Measurements from ENCODE around the gene TBC1D9B. TPM values are rescaled to one million over a fixed set of nuclear protein-coding genes. Genes with fewer than 3 reads are reported as not detected.

TBC1D9B gene
- total RNA-seq, 1 donor from 2014 or later: 32.9 TPM

DNA sequence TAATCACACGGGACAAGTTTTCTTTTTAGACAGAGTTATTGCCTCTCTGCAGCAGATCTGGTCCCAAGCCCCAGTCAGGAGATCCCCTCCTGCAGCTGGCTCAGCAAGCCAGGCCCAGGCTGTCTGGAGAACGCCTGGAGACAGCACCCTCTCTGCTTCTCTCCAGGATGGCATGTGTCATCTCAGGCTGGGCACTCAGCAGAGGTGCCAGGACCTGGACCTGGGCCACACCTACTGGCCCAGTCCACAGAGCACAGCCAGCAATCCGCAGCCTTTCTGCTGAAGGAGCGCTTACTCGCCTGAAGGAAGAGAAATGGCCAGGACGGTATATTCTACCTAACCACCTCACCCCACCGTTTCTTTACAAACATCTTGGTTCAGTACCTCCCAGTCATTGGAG is 4.7 kb upstream of the TBC1D9B start:
- H3K27me3 ChIP-seq (ENCODE audit: control insufficient read depth in 3 of 3, insufficient read depth in 3 of 3, low read length in 3 of 3): peaks cover 0 to 5% (median 0%) of the 10 kb centered on the region in 3 donors
- peaks cover 6 to 38% (median 20%) of the 10 kb centered on the region in 3 donors for H3K4me1 ChIP-seq (ENCODE audit: control insufficient read depth in 3 of 3, insufficient read depth in 3 of 3, low read length in 3 of 3)
- H3K9me3 ChIP-seq (ENCODE audit: control insufficient read depth in 3 of 3, low read length in 3 of 3): no peaks in the 10 kb centered on the region
- peak overlapping the region in 2 of 3 donors; percentile 33 to 53 for H3K9ac ChIP-seq (ENCODE audit: low read depth in 1 of 3, low read length in 3 of 3)
- H3K27ac ChIP-seq (ENCODE audit: low read depth, low read length): peak overlapping the region; percentile 47
- no peak overlapping the region for H3K4me3 ChIP-seq (ENCODE audit: low read length in 3 of 3)
- no peaks in the 10 kb centered on the region for H3K36me3 ChIP-seq (ENCODE audit: control insufficient read depth in 3 of 3, insufficient read depth in 3 of 3, low read length in 3 of 3)

DNA sequence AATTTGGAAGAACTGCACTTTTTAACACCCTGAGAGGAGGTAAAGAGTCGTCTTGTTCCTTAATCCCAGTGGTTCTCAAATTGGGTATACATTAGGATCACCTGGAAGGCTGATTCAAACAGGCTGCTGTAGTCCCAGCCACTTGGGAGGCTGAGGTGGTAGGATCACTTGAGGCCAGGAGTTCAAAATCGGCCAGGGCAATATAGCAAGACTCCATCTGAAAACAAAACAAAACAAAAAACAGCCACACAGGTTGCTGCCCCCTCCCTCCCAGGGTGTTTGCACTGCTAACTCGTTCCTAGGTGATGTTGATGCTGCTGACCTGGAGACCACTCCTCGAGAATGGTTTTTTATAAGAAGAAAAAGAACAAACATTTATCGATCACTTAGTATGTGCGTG is 1.5 kb upstream of the TBC1D9B start:
- Histone ChIP-seq H3K36me3 (ENCODE audit: control insufficient read depth in 3 of 3, insufficient read depth in 3 of 3, low read length in 3 of 3) (peaks cover 0 to 7% (median 5%) of the 10 kb centered on the region in 3 donors), H3K4me1 (ENCODE audit: control insufficient read depth in 3 of 3, insufficient read depth in 3 of 3, low read length in 3 of 3) (peaks cover 17 to 46% (median 30%) of the 10 kb centered on the region in 3 donors), H3K27me3 (ENCODE audit: control insufficient read depth in 3 of 3, insufficient read depth in 3 of 3, low read length in 3 of 3) (no peaks in the 10 kb centered on the region), H3K4me3 (ENCODE audit: low read length in 3 of 3) (no peak overlapping the region), H3K27ac (ENCODE audit: low read depth, low read length) (no peak overlapping the region), H3K9ac (ENCODE audit: low read depth in 1 of 3, low read length in 3 of 3) (no peak overlapping the region), H3K9me3 (ENCODE audit: control insufficient read depth in 3 of 3, low read length in 3 of 3) (no peaks in the 10 kb centered on the region)

DNA sequence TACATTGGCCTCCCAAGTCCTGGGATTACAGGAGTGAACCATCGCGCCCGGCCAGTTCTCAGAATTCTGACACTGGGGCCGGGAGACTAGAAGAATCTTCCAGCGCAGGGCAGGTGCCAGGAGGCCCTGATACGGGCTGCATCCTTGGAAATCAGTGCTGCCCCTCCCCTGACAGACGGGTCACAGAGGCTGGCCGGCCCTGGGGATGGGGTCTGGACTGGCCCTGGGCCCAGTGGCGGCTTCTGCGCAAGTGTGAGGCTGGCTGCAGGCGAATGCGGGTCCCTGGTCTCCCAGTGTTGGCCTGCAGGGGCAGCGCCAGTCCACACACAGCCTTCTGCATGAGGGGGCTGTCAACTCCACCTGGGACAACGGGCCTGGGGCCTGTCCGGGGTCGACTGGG is 831 bp upstream of the TBC1D9B start:
- Histone ChIP-seq H3K36me3 (ENCODE audit: control insufficient read depth in 3 of 3, insufficient read depth in 3 of 3, low read length in 3 of 3) (peaks cover 5 to 12% (median 10%) of the 10 kb centered on the region in 3 donors), H3K4me1 (ENCODE audit: control insufficient read depth in 3 of 3, insufficient read depth in 3 of 3, low read length in 3 of 3) (peaks cover 17 to 39% (median 24%) of the 10 kb centered on the region in 3 donors), H3K9ac (ENCODE audit: low read depth in 1 of 3, low read length in 3 of 3) (peak overlapping the region in 2 of 3 donors; percentile 64 to 88), H3K27ac (ENCODE audit: low read depth, low read length) (peak overlapping the region; percentile 25), H3K27me3 (ENCODE audit: control insufficient read depth in 3 of 3, insufficient read depth in 3 of 3, low read length in 3 of 3) (no peaks in the 10 kb centered on the region), H3K4me3 (ENCODE audit: low read length in 3 of 3) (peak overlapping the region in 1 of 3 donors; percentile 62), H3K9me3 (ENCODE audit: control insufficient read depth in 3 of 3, low read length in 3 of 3) (no peaks in the 10 kb centered on the region)

DNA sequence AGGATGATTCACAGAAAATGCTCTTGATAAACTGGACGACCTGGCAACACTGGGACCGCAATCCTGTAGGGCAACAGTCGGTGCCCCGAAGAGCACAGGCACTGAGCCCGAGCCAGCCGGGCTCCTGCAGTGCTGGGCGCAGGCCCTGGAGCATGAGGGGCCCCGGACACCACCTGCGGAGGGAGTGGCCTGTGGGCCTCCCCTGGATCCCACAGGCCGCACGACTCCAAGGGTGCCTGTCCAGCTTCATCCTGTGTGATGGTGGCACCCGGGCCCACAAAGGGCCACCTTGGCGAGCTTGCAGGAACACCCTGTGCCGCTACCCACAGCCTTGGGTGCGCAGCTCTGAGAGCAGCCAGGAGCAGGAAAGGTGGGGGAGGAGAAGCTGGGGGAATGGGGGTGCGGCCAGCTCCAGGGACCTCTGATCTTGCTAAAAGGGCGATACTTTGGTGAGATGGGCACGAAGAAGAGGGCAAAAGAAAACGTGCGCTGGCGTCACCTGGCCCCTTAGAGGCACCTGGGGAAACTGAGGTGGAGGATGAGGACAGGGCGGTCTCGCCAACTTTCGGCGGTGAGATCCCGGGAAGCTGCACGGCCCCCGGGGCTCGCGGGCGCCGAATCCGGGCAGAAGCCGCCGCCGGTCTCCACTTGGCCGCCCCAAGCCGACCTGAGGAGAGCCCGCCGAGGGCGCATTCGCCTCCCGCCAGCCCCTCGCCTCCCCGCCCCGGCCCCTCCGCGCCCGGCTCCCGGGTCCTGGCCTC is 722 bp downstream of the TBC1D9B start:
- H3K27ac ChIP-seq (ENCODE audit: low read depth, low read length): peak overlapping the region; percentile 25

DNA sequence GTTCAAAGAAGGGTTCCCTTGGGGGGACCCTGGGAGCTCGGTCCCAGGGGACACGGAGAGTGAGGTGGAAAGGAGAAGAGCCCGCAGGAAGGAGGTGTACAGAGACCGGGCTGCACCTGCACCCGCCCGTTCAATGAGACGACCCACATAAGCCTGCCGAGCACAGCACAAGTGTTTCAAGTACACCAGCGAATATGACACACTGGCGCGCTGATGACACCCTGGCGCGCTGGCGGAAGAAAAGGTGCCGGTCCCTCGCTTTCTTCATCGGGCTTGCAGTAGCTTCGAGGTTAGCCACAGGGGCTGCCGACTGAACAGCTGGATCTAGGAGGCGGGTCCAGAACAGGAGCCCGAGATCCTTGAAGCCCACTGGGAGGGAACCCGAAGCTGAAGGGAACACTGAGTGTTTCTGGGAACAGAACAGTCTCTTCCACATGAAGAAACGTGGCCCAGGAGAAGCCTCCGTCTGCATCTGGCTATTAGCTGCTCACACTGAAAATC is 1.4 kb downstream of the TBC1D9B start:
- no peaks in the 10 kb centered on the region for H3K9me3 ChIP-seq (ENCODE audit: control insufficient read depth in 3 of 3, low read length in 3 of 3)
- H3K27ac ChIP-seq (ENCODE audit: low read depth, low read length): peak overlapping the region; percentile 25
- H3K27me3 ChIP-seq (ENCODE audit: control insufficient read depth in 3 of 3, insufficient read depth in 3 of 3, low read length in 3 of 3): no peaks in the 10 kb centered on the region
- peak overlapping the region; percentile 65 to 79 (median 77) for H3K4me3 ChIP-seq (ENCODE audit: low read length in 3 of 3)
- peaks cover 16 to 34% (median 20%) of the 10 kb centered on the region in 3 donors for H3K4me1 ChIP-seq (ENCODE audit: control insufficient read depth in 3 of 3, insufficient read depth in 3 of 3, low read length in 3 of 3)
- peak overlapping the region in 2 of 3 donors; percentile 78 to 82 for H3K9ac ChIP-seq (ENCODE audit: low read depth in 1 of 3, low read length in 3 of 3)
- peaks cover 16 to 24% (median 19%) of the 10 kb centered on the region in 3 donors for H3K36me3 ChIP-seq (ENCODE audit: control insufficient read depth in 3 of 3, insufficient read depth in 3 of 3, low read length in 3 of 3)

More for the DNA sequence above, 722 bp downstream of the TBC1D9B start:
- peak overlapping the region; percentile 71 to 82 (median 78) for H3K9ac ChIP-seq (ENCODE audit: low read depth in 1 of 3, low read length in 3 of 3)
- H3K27me3 ChIP-seq (ENCODE audit: control insufficient read depth in 3 of 3, insufficient read depth in 3 of 3, low read length in 3 of 3): no peaks in the 10 kb centered on the region
- peak overlapping the region; percentile 65 to 79 (median 77) for H3K4me3 ChIP-seq (ENCODE audit: low read length in 3 of 3)
- H3K36me3 ChIP-seq (ENCODE audit: control insufficient read depth in 3 of 3, insufficient read depth in 3 of 3, low read length in 3 of 3): peaks cover 15 to 24% (median 17%) of the 10 kb centered on the region in 3 donors
- no peaks in the 10 kb centered on the region for H3K9me3 ChIP-seq (ENCODE audit: control insufficient read depth in 3 of 3, low read length in 3 of 3)
- H3K4me1 ChIP-seq (ENCODE audit: control insufficient read depth in 3 of 3, insufficient read depth in 3 of 3, low read length in 3 of 3): peaks cover 10 to 30% (median 16%) of the 10 kb centered on the region in 3 donors

DNA sequence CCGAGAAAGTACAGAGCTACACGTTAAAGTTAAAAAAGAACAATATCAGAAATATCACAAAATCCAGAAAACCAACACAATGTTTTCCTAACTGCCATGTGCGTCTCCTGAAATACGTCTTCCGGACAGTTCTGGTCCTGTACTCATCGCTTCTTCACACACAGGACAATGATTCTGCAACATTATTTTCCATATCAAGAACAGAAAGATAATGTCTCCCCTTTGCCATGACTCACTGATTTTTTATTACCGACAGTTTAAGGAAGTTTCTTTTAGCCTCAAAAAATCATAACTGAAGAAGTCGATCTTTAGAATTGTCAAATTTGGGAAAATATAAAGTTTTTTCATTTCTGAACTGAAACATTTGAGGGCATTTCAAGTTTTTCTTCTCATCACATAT is 2.5 kb downstream of the TBC1D9B start:
- Histone ChIP-seq H3K9ac (ENCODE audit: low read depth in 1 of 3, low read length in 3 of 3) (no peak overlapping the region), H3K4me1 (ENCODE audit: control insufficient read depth in 3 of 3, insufficient read depth in 3 of 3, low read length in 3 of 3) (peaks cover 22 to 46% (median 31%) of the 10 kb centered on the region in 3 donors), H3K27ac (ENCODE audit: low read depth, low read length) (no peak overlapping the region), H3K36me3 (ENCODE audit: control insufficient read depth in 3 of 3, insufficient read depth in 3 of 3, low read length in 3 of 3) (peaks cover 16 to 24% (median 19%) of the 10 kb centered on the region in 3 donors), H3K9me3 (ENCODE audit: control insufficient read depth in 3 of 3, low read length in 3 of 3) (no peaks in the 10 kb centered on the region), H3K4me3 (ENCODE audit: low read length in 3 of 3) (no peak overlapping the region), H3K27me3 (ENCODE audit: control insufficient read depth in 3 of 3, insufficient read depth in 3 of 3, low read length in 3 of 3) (no peaks in the 10 kb centered on the region)

DNA sequence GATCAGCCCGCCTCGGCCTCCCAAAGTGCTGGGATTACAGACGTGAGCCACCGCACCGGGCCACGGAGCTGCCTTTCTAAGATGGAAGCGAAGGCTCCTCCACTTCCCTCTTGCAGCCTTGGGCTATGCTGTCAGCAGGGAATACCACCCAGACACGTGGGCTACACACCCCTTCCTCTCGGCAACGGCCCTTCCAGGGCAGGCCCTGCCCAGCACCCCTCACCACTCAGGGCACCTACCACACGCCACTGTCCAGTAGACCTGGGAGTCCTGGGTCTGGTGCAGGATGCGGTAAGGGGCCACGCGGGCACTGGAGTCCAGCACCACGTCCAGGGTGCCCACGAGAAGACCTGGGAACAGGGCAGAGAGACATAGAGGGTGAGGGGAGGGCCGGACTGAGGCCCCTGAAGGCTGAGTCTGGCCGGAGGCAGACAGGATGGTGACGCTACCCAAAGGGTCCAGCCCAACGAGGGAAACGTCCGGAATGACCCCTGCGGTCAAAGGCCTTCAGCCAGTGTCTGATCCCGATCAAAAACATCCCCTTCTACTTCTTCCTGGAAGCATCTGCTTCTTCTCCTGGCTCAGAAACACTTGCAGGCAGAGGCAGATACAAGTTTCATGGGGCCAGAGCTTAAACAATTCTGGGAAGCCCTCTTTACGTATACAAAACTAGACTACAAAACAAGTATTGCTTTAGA is 3.1 kb downstream of the TBC1D9B start:
- Histone ChIP-seq H3K4me1 (ENCODE audit: control insufficient read depth in 3 of 3, insufficient read depth in 3 of 3, low read length in 3 of 3) (peaks cover 22 to 48% (median 32%) of the 10 kb centered on the region in 3 donors), H3K4me3 (ENCODE audit: low read length in 3 of 3) (no peak overlapping the region), H3K36me3 (ENCODE audit: control insufficient read depth in 3 of 3, insufficient read depth in 3 of 3, low read length in 3 of 3) (peaks cover 16 to 24% (median 19%) of the 10 kb centered on the region in 3 donors), H3K9me3 (ENCODE audit: control insufficient read depth in 3 of 3, low read length in 3 of 3) (no peaks in the 10 kb centered on the region), H3K27me3 (ENCODE audit: control insufficient read depth in 3 of 3, insufficient read depth in 3 of 3, low read length in 3 of 3) (no peaks in the 10 kb centered on the region), H3K27ac (ENCODE audit: low read depth, low read length) (no peak overlapping the region), H3K9ac (ENCODE audit: low read depth in 1 of 3, low read length in 3 of 3) (no peak overlapping the region)

DNA sequence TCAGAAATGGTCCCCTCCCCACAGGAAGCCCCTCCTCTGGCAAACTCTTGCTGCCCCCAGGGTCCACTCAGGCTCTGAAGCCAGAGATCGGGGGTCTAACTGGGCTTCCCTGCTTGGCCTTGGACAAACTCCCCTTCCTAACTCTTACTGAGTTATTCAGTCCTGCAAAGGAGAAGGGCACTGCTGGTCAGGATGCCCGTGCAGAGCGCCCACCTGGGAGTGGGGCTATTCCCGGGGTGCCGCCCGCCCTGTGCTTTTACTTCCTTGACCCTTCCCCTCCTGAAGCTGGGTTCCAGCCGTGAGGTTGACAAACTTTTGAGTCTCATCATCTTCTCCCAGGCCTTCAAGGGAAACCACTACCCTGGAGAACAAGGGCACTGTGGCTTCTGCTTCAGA is 4.9 kb downstream of the TBC1D9B start:
- Histone ChIP-seq H3K4me1 (ENCODE audit: control insufficient read depth in 3 of 3, insufficient read depth in 3 of 3, low read length in 3 of 3) (peaks cover 22 to 38% (median 32%) of the 10 kb centered on the region in 3 donors), H3K9me3 (ENCODE audit: control insufficient read depth in 3 of 3, low read length in 3 of 3) (no peaks in the 10 kb centered on the region), H3K27me3 (ENCODE audit: control insufficient read depth in 3 of 3, insufficient read depth in 3 of 3, low read length in 3 of 3) (no peaks in the 10 kb centered on the region), H3K36me3 (ENCODE audit: control insufficient read depth in 3 of 3, insufficient read depth in 3 of 3, low read length in 3 of 3) (peaks cover 25 to 31% (median 27%) of the 10 kb centered on the region in 3 donors), H3K27ac (ENCODE audit: low read depth, low read length) (no peak overlapping the region), H3K4me3 (ENCODE audit: low read length in 3 of 3) (no peak overlapping the region), H3K9ac (ENCODE audit: low read depth in 1 of 3, low read length in 3 of 3) (no peak overlapping the region)

DNA sequence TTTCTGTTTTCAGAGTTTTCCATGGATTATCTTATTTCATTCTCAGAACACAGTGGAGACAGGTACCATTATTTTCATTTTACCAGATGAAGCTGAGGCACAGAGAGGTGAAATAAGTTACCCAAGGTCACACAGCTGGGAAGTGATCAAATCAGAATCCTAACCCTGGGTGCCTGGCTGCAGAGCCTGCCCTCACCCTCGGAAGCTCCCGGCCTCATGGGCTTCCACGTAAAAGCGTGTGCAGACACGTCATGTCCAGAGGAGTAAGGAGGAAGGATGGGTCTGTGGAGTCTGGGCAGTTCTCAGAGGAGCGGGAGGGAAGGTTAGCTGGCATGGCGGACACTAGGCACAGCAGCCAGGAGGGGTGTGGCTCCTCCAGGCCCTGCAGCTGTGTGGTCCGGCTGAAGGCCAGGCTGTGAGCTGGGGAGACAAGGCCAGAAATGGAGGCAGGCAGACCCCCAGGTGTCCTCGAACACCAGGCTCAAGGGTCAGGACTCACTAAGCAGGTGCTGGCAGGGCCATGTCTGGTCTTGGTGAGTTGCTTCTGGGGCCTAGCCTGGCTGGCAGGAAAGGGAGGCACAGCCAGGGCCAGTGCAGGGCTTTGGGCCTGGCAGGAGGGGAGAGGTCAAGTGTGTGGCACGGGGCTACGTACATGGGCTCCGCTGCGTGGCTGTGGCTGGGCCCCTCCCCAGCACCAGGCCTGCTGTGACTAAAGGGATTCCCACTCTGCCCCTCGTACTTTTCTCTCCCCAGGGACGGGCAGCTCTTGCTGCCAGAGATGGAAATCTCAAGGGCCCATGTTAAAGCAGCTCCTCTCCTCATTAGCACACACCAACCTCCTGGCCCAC is 5.6 kb downstream of the TBC1D9B start:
- peak overlapping the region; percentile 71 for H3K27ac ChIP-seq (ENCODE audit: low read depth, low read length)
- H3K9ac ChIP-seq (ENCODE audit: low read depth in 1 of 3, low read length in 3 of 3): peak overlapping the region in 2 of 3 donors; percentile 50 to 61
- H3K4me1 ChIP-seq (ENCODE audit: control insufficient read depth in 3 of 3, insufficient read depth in 3 of 3, low read length in 3 of 3): peaks cover 22 to 38% (median 32%) of the 10 kb centered on the region in 3 donors
- no peaks in the 10 kb centered on the region for H3K27me3 ChIP-seq (ENCODE audit: control insufficient read depth in 3 of 3, insufficient read depth in 3 of 3, low read length in 3 of 3)
- H3K36me3 ChIP-seq (ENCODE audit: control insufficient read depth in 3 of 3, insufficient read depth in 3 of 3, low read length in 3 of 3): peaks cover 29 to 36% (median 31%) of the 10 kb centered on the region in 3 donors
- no peaks in the 10 kb centered on the region for H3K9me3 ChIP-seq (ENCODE audit: control insufficient read depth in 3 of 3, low read length in 3 of 3)
- H3K4me3 ChIP-seq (ENCODE audit: low read length in 3 of 3): no peak overlapping the region
